Liver (tissue), 9 donors: ENCODE results near the gene MXRA8. TPM values are rescaled to one million over a fixed set of nuclear protein-coding genes. Genes with fewer than 3 reads are reported as not detected.
A peak's percentile ranks its signal among the peaks of the same experiment; 100 is the strongest.

Experiments used
- DNase-seq: peaks from one replicate; pipeline ENCODE4 v3.0.0-alpha.2; 2017; ENCODE audit warnings: low spot score
- H3K27ac ChIP-seq, 2 donors: one replicate each; pipeline ENCODE4 v1.7.0; 2013; ENCODE audit warnings: inconsistent platforms in 2 of 2, low read length in 2 of 2, control low read depth in 1 of 2, low read depth in 1 of 2, mild to moderate bottlenecking in 1 of 2
- H3K27me3 ChIP-seq, 4 donors: one replicate each; pipeline versions ENCODE4 v1.6.1 to v1.7.0; 2013; ENCODE audit warnings: low read length in 3 of 4, inconsistent platforms in 1 of 4, mild to moderate bottlenecking in 1 of 4, moderate library complexity in 1 of 4; ENCODE audit not compliant: control insufficient read depth in 4 of 4, insufficient read depth in 4 of 4
- H3K36me3 ChIP-seq, 4 donors: one replicate each; pipeline versions ENCODE4 v1.6.1 to v1.7.0; 2013; ENCODE audit warnings: low read length in 3 of 4, mild to moderate bottlenecking in 3 of 4, low read depth in 1 of 4, moderate library complexity in 1 of 4; ENCODE audit not compliant: control insufficient read depth in 4 of 4, insufficient read depth in 3 of 4
- H3K4me1 ChIP-seq, 4 donors: one replicate each; pipeline versions ENCODE4 v1.6.1 to v1.7.0; 2013; ENCODE audit warnings: low read length in 3 of 4, mild to moderate bottlenecking in 3 of 4, moderate library complexity in 1 of 4; ENCODE audit not compliant: control insufficient read depth in 4 of 4, insufficient read depth in 4 of 4
- H3K4me3 ChIP-seq, 3 donors: one replicate each; pipeline versions ENCODE4 v1.6.1 to v1.7.0; 2013; ENCODE audit warnings: low read length in 3 of 3, control low read depth in 1 of 3, low read depth in 1 of 3, mild to moderate bottlenecking in 1 of 3
- H3K9ac ChIP-seq, 2 donors: one replicate each; pipeline ENCODE4 v1.7.0; 2013; ENCODE audit warnings: low read length in 2 of 2, mild to moderate bottlenecking in 2 of 2, moderate library complexity in 2 of 2, control low read depth in 1 of 2, low read depth in 1 of 2
- H3K9me3 ChIP-seq, 4 donors: one replicate each; pipeline versions ENCODE4 v1.6.1 to v1.7.0; 2013; ENCODE audit warnings: low read length in 3 of 4; ENCODE audit not compliant: control insufficient read depth in 4 of 4
- ATF3 ChIP-seq: IDR thresholded peaks from 2 replicates; pipeline ENCODE4 v1.6.1; 2016; ENCODE audit warnings: antibody characterized with exemption
- EGR1 ChIP-seq, 2 donors: IDR thresholded peaks; 2 replicates each; pipeline ENCODE4 v1.6.1; 2016 to 2018; ENCODE audit warnings: antibody characterized with exemption in 2 of 2, low read depth in 2 of 2
- FOXA1 ChIP-seq: IDR thresholded peaks from 2 replicates; pipeline ENCODE4 v1.6.1; 2016; ENCODE audit warnings: antibody characterized with exemption
- FOXA2 ChIP-seq: IDR thresholded peaks from 2 replicates; pipeline ENCODE4 v1.6.1; 2016; ENCODE audit warnings: antibody characterized with exemption
- GABPA ChIP-seq, 2 donors: IDR thresholded peaks in 1 of 2; conservative IDR thresholded peaks in 1 of 2; 2 replicates each; pipeline ENCODE4 v1.6.1; 2016; ENCODE audit warnings: antibody characterized with exemption in 2 of 2, mild to moderate bottlenecking in 1 of 2, moderate library complexity in 1 of 2
- HNF4A ChIP-seq, 2 donors: conservative IDR thresholded peaks; 2 replicates each; pipeline ENCODE4 v1.6.1; 2016; ENCODE audit warnings: antibody characterized with exemption in 2 of 2, mild to moderate bottlenecking in 2 of 2
- HNF4G ChIP-seq: IDR thresholded peaks from 2 replicates; pipeline ENCODE4 v1.6.1; 2016; ENCODE audit warnings: antibody characterized with exemption
- JUND ChIP-seq, 2 donors: IDR thresholded peaks; 2 replicates each; pipeline ENCODE4 v1.6.1; 2016; ENCODE audit warnings: antibody characterized with exemption in 2 of 2
- MAX ChIP-seq: IDR thresholded peaks from 2 replicates; pipeline ENCODE4 v1.6.1; 2016; ENCODE audit warnings: antibody characterized with exemption
- NR2F2 ChIP-seq: IDR thresholded peaks from 2 replicates; pipeline ENCODE4 v1.6.1; 2016; ENCODE audit warnings: antibody characterized with exemption
- RAD21 ChIP-seq, 2 donors: IDR thresholded peaks; 2 replicates each; pipeline ENCODE4 v1.6.1; 2016; ENCODE audit warnings: antibody characterized with exemption in 2 of 2, mild to moderate bottlenecking in 2 of 2
- REST ChIP-seq: IDR thresholded peaks from 2 replicates; pipeline ENCODE4 v1.6.1; 2016; ENCODE audit warnings: antibody characterized with exemption, mild to moderate bottlenecking
- RXRA ChIP-seq, 2 donors: IDR thresholded peaks; 2 replicates each; pipeline ENCODE4 v1.6.1; 2017 to 2018; ENCODE audit warnings: antibody characterized with exemption in 2 of 2, mild to moderate bottlenecking in 1 of 2
- SP1 ChIP-seq: IDR thresholded peaks from 2 replicates; pipeline ENCODE4 v1.6.1; 2018; ENCODE audit warnings: antibody characterized with exemption, mild to moderate bottlenecking
- TAF1 ChIP-seq: conservative IDR thresholded peaks from 2 replicates; pipeline ENCODE4 v1.6.1; 2016; ENCODE audit warnings: antibody characterized with exemption, mild to moderate bottlenecking
- YY1 ChIP-seq: IDR thresholded peaks from 2 replicates; pipeline ENCODE4 v1.6.1; 2016; ENCODE audit warnings: antibody characterized with exemption, mild to moderate bottlenecking
- WGBS: extraction: QIAGEN DNeasy Blood & Tissue Kit; methylation state at CpG from one replicate; pipeline ENCODE4 v1.1.7; 2013; 5-methylcytosine and 5-hydroxymethylcytosine counted together
- polyA plus RNA-seq, 2 donors: library from polyadenylated mRNA; stranded (reverse) in 1 of 2; unstranded in 1 of 2; fragments of 200-250 nt in 1 of 2; fragments of >200 nt in 1 of 2; fragmentation: Nextera tagmentation in 1 of 2; extraction: Ambion mirVana in 1 of 2; gene quantifications; one replicate each; pipeline versions ENCODE4 v1.2.1 to v1.2.3, GENCODE V29; 2013 to 2015
- total RNA-seq, 2 donors: library from RNA; depleted of rRNA; stranded (reverse); fragments of >200 nt; gene quantifications; one replicate each; pipeline ENCODE4 v1.2.3, GENCODE V29; 2014
- TF ChIP-seq, protein P1 (sequence below): IDR thresholded peaks from 2 replicates; pipeline ENCODE4 v1.6.1; 2016; ENCODE audit warnings: antibody characterized with exemption
- TF ChIP-seq, protein P2 (sequence below): fragments of 150-350 bp; IDR thresholded peaks from 2 replicates; pipeline ENCODE4 v1.5.1; 2017; ENCODE audit warnings: improper control_type of control experiment, low read depth, low read length; ENCODE audit not compliant: missing input control
- donor health status: healthy.
- donor health status: healthy.
- donor health status: healthy.
- donor health status: healthy.
- donor health status: healthy.

The MXRA8 gene
- total and polyA plus RNA-seq, 4 donors = 1.8 to 5.9 (median 4.2) TPM

DNA sequence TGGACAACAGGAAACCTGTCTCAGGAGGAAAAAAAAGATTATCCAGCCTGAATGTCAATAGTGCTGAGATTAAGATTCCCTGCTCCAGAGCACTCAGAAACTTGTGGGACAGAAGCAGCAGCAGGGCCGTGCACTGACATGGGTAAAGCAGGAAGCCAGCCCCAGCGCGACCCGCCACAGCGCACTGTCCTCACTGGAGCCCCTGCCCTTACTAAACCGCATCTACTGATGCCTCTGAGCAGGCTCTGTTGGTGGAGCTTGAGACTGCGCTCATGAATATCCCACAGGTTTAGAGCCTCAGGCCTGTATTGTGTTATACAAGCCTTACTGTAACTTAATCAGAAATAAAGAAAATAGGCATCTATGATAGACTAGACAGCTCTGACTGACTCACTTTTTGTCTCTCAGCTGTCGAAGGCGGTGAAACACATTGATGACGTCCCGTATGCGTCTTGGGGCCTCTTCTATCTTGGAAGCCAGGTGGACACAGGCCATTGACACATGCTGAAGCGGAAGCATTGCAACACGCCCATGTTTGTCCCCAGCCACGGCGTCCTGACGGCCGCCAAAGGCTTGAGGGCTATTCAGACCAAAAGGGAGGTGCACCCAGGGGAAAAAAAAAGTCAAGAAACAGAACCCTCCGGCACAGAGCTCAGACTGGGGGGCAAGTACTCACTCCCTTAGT lies 39.6 kb upstream of the MXRA8 start:
- Histone ChIP-seq H3K4me1 (peaks cover 4 to 50% (median 40%) of the 10 kb centered on the region in 4 donors), H3K9me3 (no peaks in the 10 kb centered on the region), H3K4me3 (peak overlapping the region; percentile 92 to 96 (median 96)), H3K27me3 (no peaks in the 10 kb centered on the region), H3K36me3 (peaks cover 20 to 40% (median 32%) of the 10 kb centered on the region in 4 donors), H3K9ac (peak overlapping the region; percentile 46 to 72), H3K27ac (peak overlapping the region in 1 of 2 donors; percentile 73)
- WGBS = 41% methylated on average over 19 of the region's 19 CpGs
- TF ChIP-seq REST = peak; percentile 13
- peak in 1 of 2 donors; percentile 67 for TF ChIP-seq GABPA (IDR thresholded peaks at IDR 0.05 in 1 of 2, conservative IDR thresholded peaks at IDR 0.05 in 1 of 2)
- peak; percentile 10 to 12 for TF ChIP-seq HNF4A (conservative IDR thresholded peaks at IDR 0.05)
- TF ChIP-seq RAD21 (IDR thresholded peaks at IDR 0.05) = peak in 1 of 2 donors; percentile 20
- TF ChIP-seq MAX = peak; percentile 49
- TF ChIP-seq EGR1 (IDR thresholded peaks at IDR 0.05; ENCODE audit: low read depth in 2 of 2) = no peak
- no peak for TF ChIP-seq HNF4G
- peak; percentile 28 for TF ChIP-seq YY1
- no peak for TF ChIP-seq RXRA (IDR thresholded peaks at IDR 0.05)
- peak; percentile 5 for TF ChIP-seq SP1
- DNase-seq = peak; percentile 43

DNA sequence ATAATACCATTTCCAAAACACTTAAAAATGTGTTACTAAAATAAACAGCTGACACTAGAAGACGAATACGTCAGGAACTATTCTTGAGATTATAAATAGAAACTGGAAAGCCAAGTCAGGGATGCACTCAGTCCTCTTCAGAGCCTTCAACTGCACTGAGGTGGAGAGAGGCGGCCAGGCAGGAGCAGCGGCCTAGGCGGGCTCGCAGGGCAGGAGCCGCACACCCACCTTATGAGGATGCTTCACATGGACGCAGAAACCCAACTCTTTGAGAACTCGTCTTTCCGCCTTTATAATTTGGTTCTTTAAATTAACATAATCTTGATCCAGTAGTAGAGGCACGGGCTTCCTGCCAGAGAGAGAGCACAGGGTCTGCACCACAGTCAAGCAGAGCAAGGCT lies 36.8 kb upstream of the MXRA8 start:
- no peak overlapping the region for H3K27ac ChIP-seq
- peaks cover 2 to 22% (median 17%) of the 10 kb centered on the region in 4 donors for H3K4me1 ChIP-seq
- no peaks in the 10 kb centered on the region for H3K27me3 ChIP-seq
- peaks cover 24 to 63% (median 54%) of the 10 kb centered on the region in 4 donors for H3K36me3 ChIP-seq
- DNase-seq = no peak
- no peaks in the 10 kb centered on the region for H3K9me3 ChIP-seq
- no peak overlapping the region for H3K4me3 ChIP-seq
- TF ChIP-seq SP1 = no peak
- no peak for TF ChIP-seq RAD21 (IDR thresholded peaks at IDR 0.05)
- no peak for TF ChIP-seq HNF4A (conservative IDR thresholded peaks at IDR 0.05)
- TF ChIP-seq YY1 = no peak
- no peak for TF ChIP-seq EGR1 (IDR thresholded peaks at IDR 0.05; ENCODE audit: low read depth in 2 of 2)
- TF ChIP-seq RXRA (IDR thresholded peaks at IDR 0.05) = no peak
- TF ChIP-seq, protein P1, sequence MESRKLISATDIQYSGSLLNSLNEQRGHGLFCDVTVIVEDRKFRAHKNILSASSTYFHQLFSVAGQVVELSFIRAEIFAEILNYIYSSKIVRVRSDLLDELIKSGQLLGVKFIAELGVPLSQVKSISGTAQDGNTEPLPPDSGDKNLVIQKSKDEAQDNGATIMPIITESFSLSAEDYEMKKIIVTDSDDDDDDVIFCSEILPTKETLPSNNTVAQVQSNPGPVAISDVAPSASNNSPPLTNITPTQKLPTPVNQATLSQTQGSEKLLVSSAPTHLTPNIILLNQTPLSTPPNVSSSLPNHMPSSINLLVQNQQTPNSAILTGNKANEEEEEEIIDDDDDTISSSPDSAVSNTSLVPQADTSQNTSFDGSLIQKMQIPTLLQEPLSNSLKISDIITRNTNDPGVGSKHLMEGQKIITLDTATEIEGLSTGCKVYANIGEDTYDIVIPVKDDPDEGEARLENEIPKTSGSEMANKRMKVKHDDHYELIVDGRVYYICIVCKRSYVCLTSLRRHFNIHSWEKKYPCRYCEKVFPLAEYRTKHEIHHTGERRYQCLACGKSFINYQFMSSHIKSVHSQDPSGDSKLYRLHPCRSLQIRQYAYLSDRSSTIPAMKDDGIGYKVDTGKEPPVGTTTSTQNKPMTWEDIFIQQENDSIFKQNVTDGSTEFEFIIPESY = no peak
- TF ChIP-seq NR2F2 = no peak
- TF ChIP-seq GABPA (IDR thresholded peaks at IDR 0.05 in 1 of 2, conservative IDR thresholded peaks at IDR 0.05 in 1 of 2) = no peak
- TF ChIP-seq TAF1 = no peak
- no peak for TF ChIP-seq FOXA1
- no peak for TF ChIP-seq ATF3
- no peak for TF ChIP-seq HNF4G
- TF ChIP-seq REST = no peak
- TF ChIP-seq, protein P2, sequence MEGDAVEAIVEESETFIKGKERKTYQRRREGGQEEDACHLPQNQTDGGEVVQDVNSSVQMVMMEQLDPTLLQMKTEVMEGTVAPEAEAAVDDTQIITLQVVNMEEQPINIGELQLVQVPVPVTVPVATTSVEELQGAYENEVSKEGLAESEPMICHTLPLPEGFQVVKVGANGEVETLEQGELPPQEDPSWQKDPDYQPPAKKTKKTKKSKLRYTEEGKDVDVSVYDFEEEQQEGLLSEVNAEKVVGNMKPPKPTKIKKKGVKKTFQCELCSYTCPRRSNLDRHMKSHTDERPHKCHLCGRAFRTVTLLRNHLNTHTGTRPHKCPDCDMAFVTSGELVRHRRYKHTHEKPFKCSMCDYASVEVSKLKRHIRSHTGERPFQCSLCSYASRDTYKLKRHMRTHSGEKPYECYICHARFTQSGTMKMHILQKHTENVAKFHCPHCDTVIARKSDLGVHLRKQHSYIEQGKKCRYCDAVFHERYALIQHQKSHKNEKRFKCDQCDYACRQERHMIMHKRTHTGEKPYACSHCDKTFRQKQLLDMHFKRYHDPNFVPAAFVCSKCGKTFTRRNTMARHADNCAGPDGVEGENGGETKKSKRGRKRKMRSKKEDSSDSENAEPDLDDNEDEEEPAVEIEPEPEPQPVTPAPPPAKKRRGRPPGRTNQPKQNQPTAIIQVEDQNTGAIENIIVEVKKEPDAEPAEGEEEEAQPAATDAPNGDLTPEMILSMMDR = no peak
- TF ChIP-seq MAX = no peak
- TF ChIP-seq FOXA2 = no peak
- no peak for TF ChIP-seq JUND (IDR thresholded peaks at IDR 0.05)
- no peak overlapping the region for H3K9ac ChIP-seq
- 94% methylated on average over 11 of the region's 11 CpGs for WGBS
